Fibroblast of villous mesenchyme (primary cell): ENCODE data around the gene ADGRA3. TPM values are rescaled to one million over a fixed set of nuclear protein-coding genes. Genes with fewer than 3 reads are reported as not detected.

ENCODE experiments used
- DNase-seq: peaks from one replicate; pipeline ENCODE4 v3.0.0-alpha.2; 2010; ENCODE audit warnings: low read depth
- H3K4me3 ChIP-seq: 2 replicates; pipeline ENCODE4 v1.5.1; 2011; ENCODE audit warnings: low read depth, mild to moderate bottlenecking, low read length
- total RNA-seq: library from RNA; depleted of rRNA; stranded (reverse); fragments of >200 nt; gene quantifications from 2 replicates; pipeline ENCODE4 v1.2.3, GENCODE V29; 2012
- TF ChIP-seq, protein P1 (sequence below): IDR thresholded peaks from 2 replicates; pipeline ENCODE4 v1.5.1; 2012; ENCODE audit warnings: low read depth, mild to moderate bottlenecking, low read length; ENCODE audit not compliant: insufficient read depth

The ADGRA3 gene
- total RNA-seq, 1 donor, result 25.9 TPM

DNA sequence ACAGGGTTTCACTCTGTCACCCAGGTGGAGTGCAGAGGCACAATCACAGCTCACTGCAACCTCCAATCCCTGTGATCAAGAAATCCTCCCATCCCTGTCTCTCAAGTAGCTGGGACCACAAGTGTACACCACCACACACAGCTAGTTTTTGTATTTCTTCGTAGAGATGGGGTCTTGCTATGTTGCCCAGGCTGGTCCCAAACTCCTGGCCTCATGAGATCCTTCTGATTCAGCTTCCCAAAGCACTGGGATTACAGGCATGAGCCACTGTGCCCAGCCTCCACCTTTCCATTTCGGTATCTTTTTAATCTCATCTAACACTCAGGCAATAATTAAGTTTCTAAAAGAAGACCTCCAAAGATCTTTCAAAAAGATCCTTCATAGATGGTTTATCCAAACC lies 22.9 kb downstream of the ADGRA3 start:
- H3K4me3 ChIP-seq, result no peak overlapping the region
- TF ChIP-seq, protein P1, sequence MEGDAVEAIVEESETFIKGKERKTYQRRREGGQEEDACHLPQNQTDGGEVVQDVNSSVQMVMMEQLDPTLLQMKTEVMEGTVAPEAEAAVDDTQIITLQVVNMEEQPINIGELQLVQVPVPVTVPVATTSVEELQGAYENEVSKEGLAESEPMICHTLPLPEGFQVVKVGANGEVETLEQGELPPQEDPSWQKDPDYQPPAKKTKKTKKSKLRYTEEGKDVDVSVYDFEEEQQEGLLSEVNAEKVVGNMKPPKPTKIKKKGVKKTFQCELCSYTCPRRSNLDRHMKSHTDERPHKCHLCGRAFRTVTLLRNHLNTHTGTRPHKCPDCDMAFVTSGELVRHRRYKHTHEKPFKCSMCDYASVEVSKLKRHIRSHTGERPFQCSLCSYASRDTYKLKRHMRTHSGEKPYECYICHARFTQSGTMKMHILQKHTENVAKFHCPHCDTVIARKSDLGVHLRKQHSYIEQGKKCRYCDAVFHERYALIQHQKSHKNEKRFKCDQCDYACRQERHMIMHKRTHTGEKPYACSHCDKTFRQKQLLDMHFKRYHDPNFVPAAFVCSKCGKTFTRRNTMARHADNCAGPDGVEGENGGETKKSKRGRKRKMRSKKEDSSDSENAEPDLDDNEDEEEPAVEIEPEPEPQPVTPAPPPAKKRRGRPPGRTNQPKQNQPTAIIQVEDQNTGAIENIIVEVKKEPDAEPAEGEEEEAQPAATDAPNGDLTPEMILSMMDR, result no peak
- DNase-seq, result no peak

DNA sequence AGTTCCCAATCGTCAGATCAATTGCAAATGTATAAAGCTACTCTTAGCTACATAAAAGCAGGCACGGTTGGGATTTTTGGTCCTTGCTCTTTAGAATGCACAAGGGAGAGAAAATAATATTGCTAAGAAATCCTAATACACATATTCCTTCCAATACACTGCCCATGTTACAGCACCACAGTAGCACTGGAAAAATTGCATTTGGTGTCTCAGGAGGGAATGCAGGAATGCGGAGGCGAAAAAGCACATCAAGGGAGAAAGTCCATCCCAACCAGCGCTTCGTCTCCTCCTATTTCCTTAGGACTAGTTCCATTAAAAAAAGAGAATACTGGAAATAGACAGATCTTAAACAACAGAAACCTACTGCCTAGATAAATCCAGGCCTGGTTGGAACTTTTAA lies 23.9 kb downstream of the ADGRA3 start:
- no peak for DNase-seq
- no peak overlapping the region for H3K4me3 ChIP-seq
- TF ChIP-seq, protein P1, result no peak

- TF ChIP-seq, protein P1, result no peak
- DNase-seq, result no peak
Observed at GRCh38 chr4:22490718-22491315, 25.0 kb downstream of the ADGRA3 start.

GRCh38 chr4:22488106-22488505 lies 27.8 kb downstream of the ADGRA3 start:
- no peak for DNase-seq
- H3K4me3 ChIP-seq, result no peak overlapping the region
- TF ChIP-seq, protein P1, result no peak

More at GRCh38 chr4:22490718-22491315, 25.0 kb downstream of the ADGRA3 start:
- no peak overlapping the region for H3K4me3 ChIP-seq

GRCh38 chr4:22487328-22487727 lies 28.5 kb downstream of the ADGRA3 start:
- DNase-seq, result no peak

DNA sequence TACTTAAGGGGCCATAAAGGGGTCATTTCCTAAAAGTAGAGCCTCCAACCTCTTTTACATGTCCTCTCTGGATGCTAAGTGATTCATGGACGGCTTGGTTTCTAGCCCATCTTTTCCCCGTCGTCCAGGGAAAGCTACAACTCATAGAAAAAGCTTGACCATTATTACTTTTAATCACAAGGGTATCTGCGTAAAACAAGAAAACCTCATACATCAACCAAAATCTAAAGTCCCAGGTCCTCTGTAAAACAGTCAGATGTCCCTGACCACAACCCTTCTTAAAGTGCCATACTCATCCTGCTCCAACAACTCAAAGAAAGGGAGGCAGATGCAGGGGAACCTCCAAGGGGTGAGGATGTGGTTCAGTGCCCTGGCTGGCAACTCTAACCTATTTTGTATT lies 29.6 kb downstream of the ADGRA3 start:
- TF ChIP-seq, protein P1, result no peak
- no peak overlapping the region for H3K4me3 ChIP-seq
- DNase-seq, result no peak

More at GRCh38 chr4:22487328-22487727, 28.5 kb downstream of the ADGRA3 start:
- H3K4me3 ChIP-seq, result no peak overlapping the region
- TF ChIP-seq, protein P1, result no peak

GRCh38 chr4:22485737-22486136 lies 30.1 kb downstream of the ADGRA3 start:
- TF ChIP-seq, protein P1, result no peak
- no peak overlapping the region for H3K4me3 ChIP-seq
- peak; percentile 55 for DNase-seq
